ENCODE results near the gene RNU7-1. TPM values are rescaled to one million over a fixed set of nuclear protein-coding genes. Genes with fewer than 3 reads are reported as not detected.

The RNU7-1 gene
- polyA plus RNA-seq, 1 donor = not detected

DNA sequence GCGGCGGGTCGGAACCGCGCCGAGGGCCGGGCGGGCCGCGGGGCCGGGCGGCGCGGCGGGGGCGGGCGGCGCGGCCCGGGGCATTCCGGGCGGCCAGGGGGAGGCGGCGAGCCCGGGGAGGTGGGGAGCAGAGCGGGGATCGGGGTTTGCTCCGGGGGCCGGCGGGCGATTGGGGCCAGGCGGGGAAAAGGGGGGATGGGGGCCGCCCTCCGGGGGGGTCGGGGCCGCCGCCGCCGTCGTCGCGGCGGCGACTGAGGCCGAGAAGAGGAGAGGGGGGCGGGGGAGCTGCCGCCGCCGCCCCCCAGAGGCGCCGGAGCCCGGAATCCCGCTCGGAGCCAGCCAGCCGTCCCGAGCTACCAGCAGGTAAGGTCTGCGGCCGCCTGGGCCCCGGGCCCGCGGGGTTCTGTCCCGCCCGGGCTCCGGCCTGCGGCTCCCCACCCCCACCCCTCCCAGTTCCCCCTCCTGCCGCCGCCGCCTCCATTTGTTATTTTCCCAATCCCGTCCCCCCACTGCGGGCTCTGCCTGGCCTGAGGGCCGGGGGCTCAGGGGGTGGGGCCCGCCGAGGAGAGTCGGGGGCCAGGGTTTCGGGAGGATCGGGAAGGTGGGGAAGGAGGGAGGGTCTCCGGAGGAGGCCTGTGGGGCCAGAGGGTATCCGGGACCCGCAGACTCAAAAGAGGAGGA lies 15.5 kb upstream of the RNU7-1 start:
- Histone ChIP-seq H3K4me3 (ENCODE audit: low read length) (peak overlapping the region; percentile 89), H3K36me3 (ENCODE audit: control insufficient read depth, insufficient read depth, low read length) (peaks cover under 1% of the 10 kb centered on the region), H3K27ac (ENCODE audit: low read length) (peak overlapping the region; percentile 70), H3K9me3 (ENCODE audit: control insufficient read depth, low read depth, low read length) (no peaks in the 10 kb centered on the region), H3K27me3 (ENCODE audit: control insufficient read depth, insufficient read depth, low read length) (no peaks in the 10 kb centered on the region), H3K4me1 (ENCODE audit: control insufficient read depth, insufficient read depth, low read length) (peaks cover 43% of the 10 kb centered on the region)
- no peak for DNase-seq
- no CpG with 5 or more reads among the region's 79 CpGs for WGBS (ENCODE audit: insufficient coverage, low lambda C conversion rate)

DNA sequence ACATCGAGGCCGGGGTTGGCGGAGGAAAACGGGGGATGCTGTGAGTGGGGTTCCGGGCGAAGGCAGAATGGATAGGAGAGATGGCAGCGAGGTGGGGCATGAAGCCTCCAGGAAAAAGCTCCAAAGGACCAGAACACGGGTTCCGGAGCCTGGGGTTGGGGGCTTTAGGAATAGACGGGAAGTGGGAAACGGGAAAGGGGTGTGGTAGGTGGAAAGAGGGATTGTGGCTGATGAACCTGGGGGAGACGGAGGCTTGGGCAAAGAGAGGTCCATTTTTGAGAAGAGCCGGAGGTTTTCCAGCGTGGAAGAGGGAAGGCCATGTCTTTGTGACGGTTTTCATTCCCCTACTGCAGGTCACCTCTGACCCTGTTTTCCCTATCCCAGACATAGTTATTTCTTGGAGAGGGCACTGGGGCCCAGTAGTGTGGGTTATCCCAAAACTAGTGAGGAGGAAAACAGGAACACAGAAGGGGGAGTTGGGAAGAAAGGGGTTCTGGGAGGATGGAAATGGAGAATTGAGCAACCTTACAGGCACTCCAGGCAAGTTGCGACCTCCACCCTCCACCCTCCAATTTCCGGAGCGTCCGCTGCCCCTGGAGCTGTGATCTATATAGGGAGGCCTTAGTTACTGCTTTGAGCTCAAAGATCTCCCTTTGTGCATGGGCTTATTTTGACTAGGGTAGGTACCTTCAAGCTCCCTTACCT lies 14.8 kb upstream of the RNU7-1 start:
- Histone ChIP-seq H3K4me3 (ENCODE audit: low read length) (peak overlapping the region; percentile 89), H3K9me3 (ENCODE audit: control insufficient read depth, low read depth, low read length) (no peaks in the 10 kb centered on the region), H3K36me3 (ENCODE audit: control insufficient read depth, insufficient read depth, low read length) (peaks cover 7% of the 10 kb centered on the region), H3K4me1 (ENCODE audit: control insufficient read depth, insufficient read depth, low read length) (peaks cover 43% of the 10 kb centered on the region), H3K27ac (ENCODE audit: low read length) (peak overlapping the region; percentile 70), H3K27me3 (ENCODE audit: control insufficient read depth, insufficient read depth, low read length) (no peaks in the 10 kb centered on the region)
- WGBS (ENCODE audit: insufficient coverage, low lambda C conversion rate) = no CpG with 5 or more reads among the region's 19 CpGs
- peak in 1 of 2 donors; percentile 45 for DNase-seq

DNA sequence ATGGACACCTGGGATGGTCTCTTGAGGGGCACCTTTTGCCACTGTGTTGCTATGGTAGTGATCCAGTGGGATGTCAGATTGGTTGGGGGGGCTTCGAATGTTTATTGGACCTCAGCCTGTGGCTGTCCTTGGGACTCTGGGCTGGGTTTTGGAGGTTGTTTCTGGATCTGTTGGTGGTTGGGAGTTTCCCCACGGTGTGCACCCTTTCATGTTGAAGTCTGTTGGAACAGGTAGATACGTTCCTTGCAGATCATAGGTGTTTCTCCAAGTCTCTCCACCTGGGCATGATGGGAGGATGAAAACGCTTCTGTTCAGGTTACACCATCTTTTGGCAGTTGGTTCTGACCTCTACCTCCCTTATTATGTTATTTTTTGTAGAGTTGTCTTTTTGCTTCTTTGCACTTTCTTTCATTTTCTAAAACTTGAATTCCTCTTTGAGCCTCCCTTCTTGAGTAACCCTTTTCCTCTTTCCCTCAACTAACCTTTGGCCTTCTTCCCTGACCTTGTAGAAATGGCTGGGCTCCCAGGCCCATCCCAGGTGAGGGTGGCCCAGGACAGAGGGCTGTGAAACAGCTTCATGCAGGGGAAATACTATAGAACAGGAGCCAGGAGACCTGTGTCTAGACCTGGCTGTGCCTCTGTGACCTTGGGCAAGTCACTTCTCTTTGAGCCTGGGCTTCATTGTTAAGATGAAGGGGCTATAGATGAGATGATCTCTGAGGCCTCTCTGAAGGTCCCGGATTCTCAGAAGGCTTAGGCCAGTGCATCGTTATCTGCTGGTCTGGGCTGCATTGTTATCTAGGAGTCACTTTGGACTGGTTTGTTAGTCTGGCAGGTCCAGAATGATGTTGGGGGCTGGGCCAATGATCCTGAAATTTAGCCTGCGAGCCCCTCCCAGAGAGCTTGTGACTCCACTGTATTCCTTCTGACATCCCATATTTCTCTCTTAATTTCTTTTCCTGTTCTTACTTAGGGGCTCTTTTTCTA lies 13.9 kb upstream of the RNU7-1 start:
- peak in 1 of 2 donors; percentile 21 for DNase-seq
- H3K9me3 ChIP-seq (ENCODE audit: control insufficient read depth, low read depth, low read length) = no peaks in the 10 kb centered on the region
- H3K4me3 ChIP-seq (ENCODE audit: low read length) = peak overlapping the region; percentile 89
- no peaks in the 10 kb centered on the region for H3K27me3 ChIP-seq (ENCODE audit: control insufficient read depth, insufficient read depth, low read length)
- WGBS (ENCODE audit: insufficient coverage, low lambda C conversion rate) = 73% methylated on average over 2 of the region's 7 CpGs
- peaks cover 16% of the 10 kb centered on the region for H3K36me3 ChIP-seq (ENCODE audit: control insufficient read depth, insufficient read depth, low read length)
- H3K4me1 ChIP-seq (ENCODE audit: control insufficient read depth, insufficient read depth, low read length) = peaks cover 38% of the 10 kb centered on the region
- H3K27ac ChIP-seq (ENCODE audit: low read length) = peak overlapping the region; percentile 70

DNA sequence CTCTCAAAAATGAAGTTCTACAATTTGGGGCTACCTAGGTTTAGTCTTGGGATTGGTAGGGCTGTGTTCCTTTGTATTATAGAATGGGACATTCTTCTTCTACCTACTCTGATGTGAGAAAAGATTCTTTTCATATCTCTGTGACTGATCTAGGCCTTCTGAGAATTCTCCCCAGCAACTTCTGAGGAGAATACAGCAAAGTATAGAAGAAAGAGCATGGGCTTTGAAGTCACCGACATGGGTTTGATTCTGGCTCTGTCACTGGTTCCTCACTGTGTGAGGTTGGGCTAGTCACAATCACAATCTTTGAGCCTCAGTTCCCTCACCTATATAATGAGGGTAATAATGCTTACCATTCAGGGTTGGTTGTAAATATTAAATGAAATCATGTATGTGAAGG lies 10.8 kb upstream of the RNU7-1 start:
- Histone ChIP-seq H3K9me3 (ENCODE audit: control insufficient read depth, low read depth, low read length) (no peaks in the 10 kb centered on the region), H3K4me1 (ENCODE audit: control insufficient read depth, insufficient read depth, low read length) (peaks cover 21% of the 10 kb centered on the region), H3K4me3 (ENCODE audit: low read length) (no peak overlapping the region), H3K36me3 (ENCODE audit: control insufficient read depth, insufficient read depth, low read length) (peaks cover 37% of the 10 kb centered on the region), H3K27ac (ENCODE audit: low read length) (no peak overlapping the region), H3K27me3 (ENCODE audit: control insufficient read depth, insufficient read depth, low read length) (no peaks in the 10 kb centered on the region)
- WGBS (ENCODE audit: insufficient coverage, low lambda C conversion rate) = no CpG with 5 or more reads among the region's 1 CpG
- no peak for DNase-seq

DNA sequence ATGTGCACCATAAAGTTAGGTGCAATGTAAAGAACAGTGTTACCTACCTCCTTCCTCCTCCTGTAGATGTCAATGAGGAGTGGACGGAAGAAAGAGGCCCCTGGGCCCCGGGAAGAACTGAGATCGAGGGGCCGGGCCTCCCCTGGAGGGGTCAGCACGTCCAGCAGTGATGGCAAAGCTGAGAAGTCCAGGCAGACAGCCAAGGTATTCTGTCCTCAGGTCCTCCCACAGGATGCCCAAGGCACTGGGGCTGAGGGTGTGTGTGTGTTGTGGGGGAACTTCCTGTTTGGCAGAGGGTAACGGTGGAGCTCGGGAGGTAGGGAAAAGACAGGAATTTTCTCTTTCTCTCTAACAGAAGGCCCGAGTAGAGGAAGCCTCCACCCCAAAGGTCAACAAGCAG lies 9.5 kb upstream of the RNU7-1 start:
- H3K27ac ChIP-seq (ENCODE audit: low read length) = no peak overlapping the region
- H3K36me3 ChIP-seq (ENCODE audit: control insufficient read depth, insufficient read depth, low read length) = peaks cover 44% of the 10 kb centered on the region
- DNase-seq = no peak
- H3K4me1 ChIP-seq (ENCODE audit: control insufficient read depth, insufficient read depth, low read length) = peaks cover 25% of the 10 kb centered on the region
- H3K9me3 ChIP-seq (ENCODE audit: control insufficient read depth, low read depth, low read length) = no peaks in the 10 kb centered on the region
- H3K4me3 ChIP-seq (ENCODE audit: low read length) = no peak overlapping the region
- no CpG with 5 or more reads among the region's 8 CpGs for WGBS (ENCODE audit: insufficient coverage, low lambda C conversion rate)
- H3K27me3 ChIP-seq (ENCODE audit: control insufficient read depth, insufficient read depth, low read length) = no peaks in the 10 kb centered on the region

DNA sequence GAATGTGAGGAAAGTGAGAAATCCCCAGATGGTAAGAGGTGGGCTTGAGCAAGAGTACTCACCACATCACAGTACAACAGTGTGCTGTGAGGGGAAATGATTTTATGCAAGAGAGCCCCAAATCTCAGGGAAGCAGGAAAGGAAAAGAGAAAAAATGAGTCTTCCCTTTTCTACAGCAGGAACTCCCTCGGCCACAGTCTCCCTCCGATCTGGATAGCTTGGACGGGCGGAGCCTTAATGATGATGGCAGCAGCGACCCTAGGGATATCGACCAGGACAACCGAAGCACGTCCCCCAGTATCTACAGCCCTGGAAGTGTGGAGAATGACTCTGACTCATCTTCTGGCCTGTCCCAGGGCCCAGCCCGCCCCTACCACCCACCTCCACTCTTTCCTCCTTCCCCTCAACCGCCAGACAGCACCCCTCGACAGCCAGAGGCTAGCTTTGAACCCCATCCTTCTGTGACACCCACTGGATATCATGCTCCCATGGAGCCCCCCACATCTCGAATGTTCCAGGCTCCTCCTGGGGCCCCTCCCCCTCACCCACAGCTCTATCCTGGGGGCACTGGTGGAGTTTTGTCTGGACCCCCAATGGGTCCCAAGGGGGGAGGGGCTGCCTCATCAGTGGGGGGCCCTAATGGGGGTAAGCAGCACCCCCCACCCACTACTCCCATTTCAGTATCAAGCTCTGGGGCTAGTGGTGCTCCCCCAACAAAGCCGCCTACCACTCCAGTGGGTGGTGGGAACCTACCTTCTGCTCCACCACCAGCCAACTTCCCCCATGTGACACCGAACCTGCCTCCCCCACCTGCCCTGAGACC lies 8.0 kb upstream of the RNU7-1 start:
- no peak overlapping the region for H3K4me3 ChIP-seq (ENCODE audit: low read length)
- no peaks in the 10 kb centered on the region for H3K27me3 ChIP-seq (ENCODE audit: control insufficient read depth, insufficient read depth, low read length)
- no peak for DNase-seq
- no peaks in the 10 kb centered on the region for H3K9me3 ChIP-seq (ENCODE audit: control insufficient read depth, low read depth, low read length)
- peaks cover 14% of the 10 kb centered on the region for H3K4me1 ChIP-seq (ENCODE audit: control insufficient read depth, insufficient read depth, low read length)
- H3K36me3 ChIP-seq (ENCODE audit: control insufficient read depth, insufficient read depth, low read length) = peaks cover 52% of the 10 kb centered on the region
- no peak overlapping the region for H3K27ac ChIP-seq (ENCODE audit: low read length)
- no CpG with 5 or more reads among the region's 14 CpGs for WGBS (ENCODE audit: insufficient coverage, low lambda C conversion rate)

DNA sequence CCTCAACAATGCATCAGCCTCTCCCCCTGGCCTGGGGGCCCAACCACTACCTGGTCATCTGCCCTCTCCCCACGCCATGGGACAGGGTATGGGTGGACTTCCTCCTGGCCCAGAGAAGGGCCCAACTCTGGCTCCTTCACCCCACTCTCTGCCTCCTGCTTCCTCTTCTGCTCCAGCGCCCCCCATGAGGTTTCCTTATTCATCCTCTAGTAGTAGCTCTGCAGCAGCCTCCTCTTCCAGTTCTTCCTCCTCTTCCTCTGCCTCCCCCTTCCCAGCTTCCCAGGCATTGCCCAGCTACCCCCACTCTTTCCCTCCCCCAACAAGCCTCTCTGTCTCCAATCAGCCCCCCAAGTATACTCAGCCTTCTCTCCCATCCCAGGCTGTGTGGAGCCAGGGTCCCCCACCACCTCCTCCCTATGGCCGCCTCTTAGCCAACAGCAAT lies 7.4 kb upstream of the RNU7-1 start:
- no peak overlapping the region for H3K4me3 ChIP-seq (ENCODE audit: low read length)
- H3K36me3 ChIP-seq (ENCODE audit: control insufficient read depth, insufficient read depth, low read length) = peaks cover 58% of the 10 kb centered on the region
- WGBS (ENCODE audit: insufficient coverage, low lambda C conversion rate) = no CpG with 5 or more reads among the region's 3 CpGs
- no peaks in the 10 kb centered on the region for H3K27me3 ChIP-seq (ENCODE audit: control insufficient read depth, insufficient read depth, low read length)
- H3K9me3 ChIP-seq (ENCODE audit: control insufficient read depth, low read depth, low read length) = no peaks in the 10 kb centered on the region
- peaks cover 10% of the 10 kb centered on the region for H3K4me1 ChIP-seq (ENCODE audit: control insufficient read depth, insufficient read depth, low read length)
- no peak overlapping the region for H3K27ac ChIP-seq (ENCODE audit: low read length)
- DNase-seq = no peak

DNA sequence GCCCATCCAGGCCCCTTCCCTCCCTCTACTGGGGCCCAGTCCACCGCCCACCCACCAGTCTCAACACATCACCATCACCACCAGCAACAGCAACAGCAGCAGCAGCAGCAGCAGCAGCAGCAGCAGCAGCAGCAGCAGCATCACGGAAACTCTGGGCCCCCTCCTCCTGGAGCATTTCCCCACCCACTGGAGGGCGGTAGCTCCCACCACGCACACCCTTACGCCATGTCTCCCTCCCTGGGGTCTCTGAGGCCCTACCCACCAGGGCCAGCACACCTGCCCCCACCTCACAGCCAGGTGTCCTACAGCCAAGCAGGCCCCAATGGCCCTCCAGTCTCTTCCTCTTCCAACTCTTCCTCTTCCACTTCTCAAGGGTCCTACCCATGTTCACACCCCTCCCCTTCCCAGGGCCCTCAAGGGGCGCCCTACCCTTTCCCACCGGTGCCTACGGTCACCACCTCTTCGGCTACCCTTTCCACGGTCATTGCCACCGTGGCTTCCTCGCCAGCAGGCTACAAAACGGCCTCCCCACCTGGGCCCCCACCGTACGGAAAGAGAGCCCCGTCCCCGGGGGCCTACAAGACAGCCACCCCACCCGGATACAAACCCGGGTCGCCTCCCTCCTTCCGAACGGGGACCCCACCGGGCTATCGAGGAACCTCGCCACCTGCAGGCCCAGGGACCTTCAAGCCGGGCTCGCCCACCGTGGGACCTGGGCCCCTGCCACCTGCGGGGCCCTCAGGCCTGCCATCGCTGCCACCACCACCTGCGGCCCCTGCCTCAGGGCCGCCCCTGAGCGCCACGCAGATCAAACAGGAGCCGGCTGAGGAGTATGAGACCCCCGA lies 6.8 kb upstream of the RNU7-1 start:
- Histone ChIP-seq H3K4me3 (ENCODE audit: low read length) (peak overlapping the region; percentile 69), H3K27me3 (ENCODE audit: control insufficient read depth, insufficient read depth, low read length) (no peaks in the 10 kb centered on the region), H3K27ac (ENCODE audit: low read length) (peak overlapping the region; percentile 92), H3K4me1 (ENCODE audit: control insufficient read depth, insufficient read depth, low read length) (peaks cover 10% of the 10 kb centered on the region), H3K9me3 (ENCODE audit: control insufficient read depth, low read depth, low read length) (no peaks in the 10 kb centered on the region), H3K36me3 (ENCODE audit: control insufficient read depth, insufficient read depth, low read length) (peaks cover 65% of the 10 kb centered on the region)
- WGBS (ENCODE audit: insufficient coverage, low lambda C conversion rate) = no CpG with 5 or more reads among the region's 36 CpGs
- peak in 1 of 2 donors; percentile 46 for DNase-seq

All from large intestine (tissue), 3 donors.